Gastrocnemius medialis (tissue), 4 donors: ENCODE results near the gene TMEM87B. TPM values are rescaled to one million over a fixed set of nuclear protein-coding genes. Genes with fewer than 3 reads are reported as not detected.

Experiments used
- ATAC-seq, 2 donors: fragments of 150-250 bp; one replicate each; pipeline ENCODE4 v1.9.1; 2016
- DNase-seq, 2 donors: peaks; one replicate each; pipeline ENCODE4 v3.0.0-alpha.2; 2019
- H3K27ac ChIP-seq, 4 donors: fragments of 200-600 bp; sonication (generic); 1 replicate in 1 of 4; 2 replicates in 3 of 4; pipeline ENCODE4 v1.5.1; 2016 to 2018; ENCODE audit warnings: mild to moderate bottlenecking in 2 of 4, moderate library complexity in 1 of 4
- H3K27me3 ChIP-seq, 3 donors: fragments of 200-600 bp; sonication (generic) in 2 of 3; 1 replicate in 1 of 3; 2 replicates in 2 of 3; pipeline versions ENCODE4 v1.5.1 to v1.6.0; 2016 to 2019; ENCODE audit warnings: mild to moderate bottlenecking in 1 of 3, moderate library complexity in 1 of 3
- H3K36me3 ChIP-seq, 2 donors: fragments of 200-600 bp; sonication (generic) in 1 of 2; one replicate each; pipeline ENCODE4 v1.5.1; 2017 to 2018
- H3K4me1 ChIP-seq, 2 donors: fragments of 200-600 bp; sonication (generic) in 1 of 2; one replicate each; pipeline ENCODE4 v1.5.1; 2016 to 2017; ENCODE audit warnings: mild to moderate bottlenecking in 2 of 2
- H3K4me3 ChIP-seq, 4 donors: fragments of 200-600 bp; sonication (generic) in 3 of 4; 1 replicate in 1 of 4; 2 replicates in 3 of 4; pipeline ENCODE4 v1.5.1; 2016 to 2019; ENCODE audit warnings: mild to moderate bottlenecking in 2 of 4
- H3K9me3 ChIP-seq, 3 donors: fragments of 200-600 bp; sonication (generic) in 2 of 3; 1 replicate in 1 of 3; 2 replicates in 2 of 3; pipeline ENCODE4 v1.5.1; 2016 to 2019
- POLR2A ChIP-seq, 2 donors: fragments of 450-650 bp; IDR thresholded peaks; one replicate each; pipeline ENCODE4 v1.6.1; 2017; ENCODE audit warnings: antibody characterized with exemption in 2 of 2, mild to moderate bottlenecking in 2 of 2, moderate library complexity in 2 of 2
- in situ Hi-C, 4 donors: fragments of 200-750 bp; cut with MboI; loops; one replicate each; pipeline versions ENCODE4 v1.15.0 to v1.8.0; 2017; ENCODE audit warnings: low sequenced_read_pairs in 4 of 4
- intact Hi-C: fragments of 100-400 bp; cut with DNase I; formaldehyde crosslinking; loops from one replicate; pipeline ENCODE4 v1.15.1; 2023; ENCODE audit warnings: low total_unique reads
- total RNA-seq, 4 donors: library from RNA; depleted of rRNA; stranded (reverse); fragments of >200 nt; gene quantifications; one replicate each; pipeline versions ENCODE4 v1.1.0 to v1.2.3, GENCODE V29; 2016
- TF ChIP-seq, protein P1 (sequence below), 5 experiments: fragments of 450-650 bp in 3 of 5; fragments of 200-600 bp in 2 of 5; sonication (generic) in 2 of 5; IDR thresholded peaks in 4 of 5; conservative IDR thresholded peaks in 1 of 5; 1 replicate in 4 of 5; 2 replicates in 1 of 5; pipeline ENCODE4 v1.5.1; 2016 to 2019; ENCODE audit warnings: antibody characterized with exemption in 5 of 5, mild to moderate bottlenecking in 3 of 5, moderate library complexity in 3 of 5

Gene TMEM87B
- total RNA-seq, 4 donors from 2014 or later = 2.6 to 5.0 (median 3.1) TPM

- Histone ChIP-seq H3K27me3 (peaks cover 0 to 10% (median 0%) of the 10 kb centered on the region in 3 donors), H3K27ac (no peak overlapping the region), H3K4me3 (no peak overlapping the region), H3K4me1 (no peaks in the 10 kb centered on the region), H3K36me3 (no peaks in the 10 kb centered on the region), H3K9me3 (no peaks in the 10 kb centered on the region)
- in situ Hi-C loops = no loop called here
- no peak for DNase-seq
- intact Hi-C loops = no loop called here
- TF ChIP-seq POLR2A (IDR thresholded peaks at IDR 0.05) = no peak
- TF ChIP-seq, protein P1, sequence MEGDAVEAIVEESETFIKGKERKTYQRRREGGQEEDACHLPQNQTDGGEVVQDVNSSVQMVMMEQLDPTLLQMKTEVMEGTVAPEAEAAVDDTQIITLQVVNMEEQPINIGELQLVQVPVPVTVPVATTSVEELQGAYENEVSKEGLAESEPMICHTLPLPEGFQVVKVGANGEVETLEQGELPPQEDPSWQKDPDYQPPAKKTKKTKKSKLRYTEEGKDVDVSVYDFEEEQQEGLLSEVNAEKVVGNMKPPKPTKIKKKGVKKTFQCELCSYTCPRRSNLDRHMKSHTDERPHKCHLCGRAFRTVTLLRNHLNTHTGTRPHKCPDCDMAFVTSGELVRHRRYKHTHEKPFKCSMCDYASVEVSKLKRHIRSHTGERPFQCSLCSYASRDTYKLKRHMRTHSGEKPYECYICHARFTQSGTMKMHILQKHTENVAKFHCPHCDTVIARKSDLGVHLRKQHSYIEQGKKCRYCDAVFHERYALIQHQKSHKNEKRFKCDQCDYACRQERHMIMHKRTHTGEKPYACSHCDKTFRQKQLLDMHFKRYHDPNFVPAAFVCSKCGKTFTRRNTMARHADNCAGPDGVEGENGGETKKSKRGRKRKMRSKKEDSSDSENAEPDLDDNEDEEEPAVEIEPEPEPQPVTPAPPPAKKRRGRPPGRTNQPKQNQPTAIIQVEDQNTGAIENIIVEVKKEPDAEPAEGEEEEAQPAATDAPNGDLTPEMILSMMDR (IDR thresholded peaks at IDR 0.05 in 4 of 5, conservative IDR thresholded peaks at IDR 0.05 in 1 of 5) = no peak
- ATAC-seq = peak; percentile 42 to 49
Measured at GRCh38 chr2:112159454-112159921, 104.4 kb downstream of the TMEM87B start.

DNA sequence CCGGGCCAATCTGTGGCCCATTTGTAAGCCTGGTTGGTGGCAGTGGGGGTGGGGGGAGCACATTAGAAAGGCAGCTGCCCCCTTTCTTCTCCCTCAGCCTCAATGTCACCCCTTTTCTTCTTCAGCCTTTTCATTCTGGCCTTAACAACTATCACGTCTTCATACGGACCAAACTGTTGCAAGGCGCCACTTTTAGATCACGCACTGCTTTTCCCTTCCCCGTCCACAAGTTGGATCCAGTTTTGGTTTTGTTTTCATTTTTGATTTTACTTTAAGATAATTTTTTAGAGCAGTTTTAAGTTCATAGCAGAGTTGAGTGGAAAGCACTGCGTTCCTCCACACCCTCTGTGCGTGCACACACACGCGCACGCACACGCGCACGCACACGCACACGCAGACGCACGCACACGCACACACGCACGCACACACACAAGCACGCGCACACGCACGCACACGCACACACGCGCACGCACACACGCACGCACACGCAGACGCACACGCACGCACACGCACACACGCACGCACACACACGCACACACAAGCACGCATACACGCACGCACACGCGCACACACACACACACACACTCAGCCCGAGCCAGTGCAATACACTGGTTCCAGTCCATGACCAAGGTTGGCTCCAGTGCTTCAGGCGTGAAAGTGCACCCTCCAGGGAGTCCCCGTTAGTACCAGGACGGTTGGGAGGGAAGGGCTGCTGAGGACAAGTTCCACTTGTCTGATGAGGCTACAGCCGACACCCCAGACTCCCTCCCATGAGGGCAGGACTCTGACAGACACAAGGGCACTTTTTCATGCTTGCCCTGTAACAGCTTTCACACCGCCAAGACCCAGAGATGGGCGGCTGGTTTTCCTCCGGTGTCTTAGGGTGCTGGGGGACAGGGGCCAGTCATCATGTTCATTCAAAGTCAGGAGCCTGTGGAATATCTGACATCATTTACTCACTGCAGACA, 105.5 kb downstream of the TMEM87B start:
- no peak for TF ChIP-seq POLR2A (IDR thresholded peaks at IDR 0.05)
- TF ChIP-seq, protein P1 (IDR thresholded peaks at IDR 0.05 in 4 of 5, conservative IDR thresholded peaks at IDR 0.05 in 1 of 5) = no peak
- no peak overlapping the region for H3K4me3 ChIP-seq
- DNase-seq = no peak
- ATAC-seq = no peak
- no peaks in the 10 kb centered on the region for H3K4me1 ChIP-seq
- H3K36me3 ChIP-seq = no peaks in the 10 kb centered on the region
- no peaks in the 10 kb centered on the region for H3K9me3 ChIP-seq
- intact Hi-C loops = no loop called here
- peaks cover 0 to 9% (median 0%) of the 10 kb centered on the region in 3 donors for H3K27me3 ChIP-seq
- in situ Hi-C loops = no loop called here
- H3K27ac ChIP-seq = no peak overlapping the region

DNA sequence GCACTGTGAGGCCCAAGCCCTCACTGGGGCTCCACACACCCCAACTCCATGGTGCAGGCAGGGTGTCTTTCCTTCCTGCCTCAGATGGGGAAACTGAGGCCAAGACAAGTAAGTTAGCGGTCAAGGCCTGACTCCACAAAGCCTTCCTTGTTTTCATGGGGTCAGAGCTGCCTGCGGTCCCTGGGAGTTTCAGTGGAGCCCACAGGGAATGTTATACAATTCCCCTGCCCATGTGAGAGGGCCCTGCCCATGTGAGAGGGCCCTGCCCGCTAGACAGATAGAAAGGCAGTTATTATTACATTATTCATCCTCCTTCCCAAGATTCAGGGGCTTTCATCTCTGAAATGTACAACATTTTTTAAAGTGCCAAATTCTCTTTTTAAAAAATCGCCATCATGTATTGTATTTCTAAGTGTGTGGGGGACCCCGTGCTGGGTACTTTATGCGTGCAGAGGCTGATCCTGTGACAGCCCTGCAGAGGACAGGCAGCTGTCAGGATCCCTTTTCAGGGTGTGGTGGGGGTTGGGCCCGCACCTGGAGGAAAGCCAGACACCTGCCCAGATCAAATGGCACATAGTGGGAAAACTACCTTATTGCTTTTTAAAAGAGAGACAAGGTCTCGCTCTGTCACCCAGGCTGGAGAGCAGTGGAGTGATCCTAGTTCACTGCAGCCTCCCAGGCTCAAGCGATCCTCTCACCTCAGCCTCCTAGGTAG, 106.5 kb downstream of the TMEM87B start:
- no peaks in the 10 kb centered on the region for H3K9me3 ChIP-seq
- H3K27ac ChIP-seq = no peak overlapping the region
- H3K36me3 ChIP-seq = no peaks in the 10 kb centered on the region
- ATAC-seq = no peak
- H3K4me1 ChIP-seq = no peaks in the 10 kb centered on the region
- H3K4me3 ChIP-seq = no peak overlapping the region
- no peak for TF ChIP-seq POLR2A (IDR thresholded peaks at IDR 0.05)
- TF ChIP-seq, protein P1 (IDR thresholded peaks at IDR 0.05 in 4 of 5, conservative IDR thresholded peaks at IDR 0.05 in 1 of 5) = no peak
- H3K27me3 ChIP-seq = peaks cover 0 to 8% (median 0%) of the 10 kb centered on the region in 3 donors
- no peak for DNase-seq
- intact Hi-C loops = no loop called here
- in situ Hi-C loops = no loop called here

GRCh38 chr2:112162341-112162740, 107.3 kb downstream of the TMEM87B start:
- Histone ChIP-seq H3K27ac (no peak overlapping the region), H3K9me3 (no peaks in the 10 kb centered on the region), H3K4me1 (no peaks in the 10 kb centered on the region), H3K36me3 (no peaks in the 10 kb centered on the region), H3K27me3 (peaks cover 0 to under 1% (median 0%) of the 10 kb centered on the region in 3 donors), H3K4me3 (no peak overlapping the region)
- ATAC-seq = no peak
- intact Hi-C loops = no loop called here
- DNase-seq = no peak
- TF ChIP-seq, protein P1 (IDR thresholded peaks at IDR 0.05 in 4 of 5, conservative IDR thresholded peaks at IDR 0.05 in 1 of 5) = no peak
- TF ChIP-seq POLR2A (IDR thresholded peaks at IDR 0.05) = no peak
- in situ Hi-C loops = no loop called here
